ENCODE results near the gene B4GALNT1.
"Not testable (repeated sequence)": the region's sequence is repeated elsewhere in the genome, so short reads cannot be mapped to it uniquely, and the experiment has no call there.

The B4GALNT1 gene

GRCh38 chr12:57638096-57638495 is 5.1 kb upstream of the B4GALNT1 start:
- in situ Hi-C loops (cut with MboI; ENCODE audit: low sequenced_read_pairs): no loop called here

DNA sequence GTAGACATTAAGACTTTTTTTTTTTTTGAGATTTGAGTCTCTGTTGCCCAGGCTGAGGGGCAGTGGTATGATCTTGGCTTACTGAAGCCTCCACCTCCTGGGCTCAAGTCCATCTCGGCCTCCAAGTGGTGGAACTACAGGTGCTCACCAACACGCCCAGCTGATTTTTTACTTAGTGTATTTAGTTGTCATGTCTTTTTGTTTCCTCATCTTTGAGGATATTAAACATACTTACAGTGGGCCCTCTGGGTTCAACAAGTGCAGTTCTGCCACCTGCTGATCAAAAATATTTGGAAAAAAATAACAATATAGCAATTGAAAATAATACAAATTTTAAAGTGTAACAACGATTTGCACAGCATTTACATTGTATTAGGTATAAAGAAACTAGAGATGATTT is 4.4 kb upstream of the B4GALNT1 start:
- in situ Hi-C loops (cut with MboI; ENCODE audit: low sequenced_read_pairs): no loop called here

DNA sequence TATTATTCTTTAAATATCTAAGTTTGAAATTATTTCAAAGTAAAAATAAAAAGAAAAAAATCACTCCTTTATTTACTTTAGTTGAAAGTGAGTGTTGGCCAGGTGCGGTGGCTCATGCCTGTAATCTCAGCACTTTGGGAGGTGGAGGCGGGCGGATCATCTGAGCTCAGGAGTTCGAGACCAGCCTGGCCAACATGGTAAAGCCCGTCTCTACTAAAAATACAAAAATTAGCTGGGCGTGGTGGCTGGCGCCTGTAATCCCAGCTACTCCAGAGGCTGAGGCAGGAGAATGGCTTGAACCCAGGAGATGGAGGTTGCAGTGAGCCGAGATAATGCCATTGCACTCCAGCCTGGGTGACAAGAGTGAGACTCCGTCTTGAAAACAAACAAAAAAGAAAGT is 3.7 kb upstream of the B4GALNT1 start:
- in situ Hi-C loops (cut with MboI; ENCODE audit: low sequenced_read_pairs): not testable (repeated sequence)

DNA sequence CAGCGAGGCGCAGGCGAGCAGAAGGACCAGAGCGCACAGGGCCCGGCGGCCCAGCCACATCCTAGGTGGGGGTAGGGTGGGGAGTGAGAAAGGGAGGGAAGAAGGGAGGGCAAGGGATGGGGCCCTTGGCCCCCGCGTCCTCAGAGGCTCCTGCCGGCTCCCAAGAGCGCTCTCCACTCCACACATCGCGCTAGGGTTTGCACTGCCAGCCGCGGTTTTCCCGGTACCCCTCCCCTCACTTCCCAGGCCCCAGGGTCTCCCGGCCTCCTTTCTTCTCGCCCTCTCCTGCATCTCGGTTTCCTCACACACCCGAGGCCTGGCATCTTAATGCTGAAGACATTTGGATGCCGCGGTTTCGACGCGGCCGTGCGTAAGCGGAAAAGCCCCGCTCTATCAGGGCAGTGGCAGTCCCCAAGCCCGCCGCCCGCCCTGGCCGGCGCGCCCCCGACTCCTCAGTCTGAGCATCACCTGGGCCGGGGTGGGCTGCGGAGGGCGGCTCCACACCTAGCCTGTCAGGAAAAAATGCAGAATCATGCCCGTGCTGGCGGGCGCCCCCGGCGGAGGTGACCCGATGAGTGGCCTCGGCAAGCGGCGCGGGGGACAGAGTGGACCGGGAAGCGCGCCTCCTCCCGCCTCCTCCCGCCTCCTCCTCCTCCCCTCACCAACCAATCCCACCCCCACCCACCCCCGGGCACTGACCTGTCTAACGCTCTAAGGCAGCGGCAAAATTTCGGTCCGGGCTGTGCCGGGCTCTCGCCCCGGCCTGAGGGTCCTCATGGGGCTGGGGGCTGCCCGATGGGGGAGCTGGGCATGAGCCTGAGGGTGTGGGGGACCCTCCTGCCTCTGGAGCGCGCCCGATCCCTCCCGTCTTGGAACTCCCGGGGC is 686 bp downstream of the B4GALNT1 start:
- in situ Hi-C loops (cut with MboI; ENCODE audit: low sequenced_read_pairs): no loop called here

GRCh38 chr12:57631566-57632072 is 1.4 kb downstream of the B4GALNT1 start:
- in situ Hi-C loops (cut with MboI; ENCODE audit: low sequenced_read_pairs): no loop called here

- in situ Hi-C loops (cut with MboI; ENCODE audit: low sequenced_read_pairs): no loop called here
Measured at GRCh38 chr12:57630891-57631433, 2.0 kb downstream of the B4GALNT1 start.

- in situ Hi-C loops (cut with MboI; ENCODE audit: low sequenced_read_pairs): no loop called here
Measured at GRCh38 chr12:57629897-57630471, 3.0 kb downstream of the B4GALNT1 start.

- in situ Hi-C loops (cut with MboI; ENCODE audit: low sequenced_read_pairs): no loop called here
Measured at GRCh38 chr12:57628280-57629191, 4.5 kb downstream of the B4GALNT1 start.

GRCh38 chr12:57627501-57628279 is 5.3 kb downstream of the B4GALNT1 start:
- in situ Hi-C loops (cut with MboI; ENCODE audit: low sequenced_read_pairs): no loop called here

DNA sequence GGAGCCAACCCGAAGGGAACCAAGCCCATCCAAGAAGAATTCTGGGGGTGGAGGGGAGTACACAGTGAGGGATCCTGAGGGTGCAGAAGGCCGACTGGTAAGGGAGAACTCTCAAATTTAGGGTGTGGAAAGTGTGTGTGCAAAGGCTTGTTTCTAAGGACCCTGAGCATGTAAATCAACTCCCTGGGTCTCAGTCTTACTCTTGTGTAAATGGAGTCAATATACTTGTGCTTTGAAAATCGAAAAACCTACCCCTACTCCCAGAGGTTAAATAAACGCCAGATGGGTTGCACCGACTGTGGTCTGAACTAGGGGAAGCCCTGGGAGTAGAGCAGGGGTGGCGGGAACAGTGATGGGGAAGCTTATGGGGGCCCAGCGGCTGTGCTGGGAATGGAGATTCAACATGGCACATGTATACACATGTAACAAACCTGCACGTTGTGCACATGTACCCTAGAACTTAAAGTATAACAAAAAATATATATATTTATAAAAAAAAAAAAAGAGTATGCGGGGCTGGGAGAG is 6.0 kb downstream of the B4GALNT1 start:
- in situ Hi-C loops (cut with MboI; ENCODE audit: low sequenced_read_pairs): no loop called here

GRCh38 chr12:57626111-57626920 is 6.7 kb downstream of the B4GALNT1 start:
- in situ Hi-C loops (cut with MboI; ENCODE audit: low sequenced_read_pairs): no loop called here

DNA sequence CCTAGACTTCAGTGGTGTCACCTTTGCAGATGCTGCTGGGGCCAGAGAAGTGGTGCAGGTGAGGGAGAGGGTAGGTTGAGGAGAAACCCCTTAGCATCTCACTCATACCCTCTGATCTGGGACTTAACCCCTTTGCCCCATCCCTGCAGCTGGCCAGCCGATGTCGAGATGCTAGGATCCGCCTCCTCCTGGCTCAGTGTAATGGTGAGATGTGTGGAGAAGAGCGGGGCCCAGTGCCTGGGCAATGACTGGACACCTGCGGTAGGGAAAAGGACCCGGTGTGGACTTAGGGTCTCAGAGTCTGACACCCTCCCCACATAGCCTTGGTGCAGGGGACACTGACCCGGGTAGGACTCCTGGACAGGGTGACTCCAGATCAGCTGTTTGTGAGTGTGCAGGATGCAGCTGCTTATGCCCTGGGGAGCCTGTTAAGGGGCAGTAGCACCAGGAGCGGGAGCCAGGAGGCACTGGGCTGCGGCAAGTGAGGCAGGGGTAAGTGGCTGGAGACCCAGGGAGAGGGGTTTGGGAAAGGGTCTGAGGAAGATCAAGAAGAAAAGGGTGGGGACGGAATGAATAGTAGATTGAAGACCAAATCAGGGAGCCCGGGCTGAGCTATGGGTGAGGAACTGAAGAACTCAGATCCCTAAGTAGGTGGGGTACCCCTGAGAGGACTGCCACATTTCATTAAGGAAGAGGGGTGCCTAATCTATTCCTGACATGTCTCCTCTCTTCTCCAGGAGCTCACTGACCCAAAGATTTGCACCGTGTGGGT is 7.6 kb downstream of the B4GALNT1 start:
- in situ Hi-C loops (cut with MboI; ENCODE audit: low sequenced_read_pairs): no loop called here

DNA sequence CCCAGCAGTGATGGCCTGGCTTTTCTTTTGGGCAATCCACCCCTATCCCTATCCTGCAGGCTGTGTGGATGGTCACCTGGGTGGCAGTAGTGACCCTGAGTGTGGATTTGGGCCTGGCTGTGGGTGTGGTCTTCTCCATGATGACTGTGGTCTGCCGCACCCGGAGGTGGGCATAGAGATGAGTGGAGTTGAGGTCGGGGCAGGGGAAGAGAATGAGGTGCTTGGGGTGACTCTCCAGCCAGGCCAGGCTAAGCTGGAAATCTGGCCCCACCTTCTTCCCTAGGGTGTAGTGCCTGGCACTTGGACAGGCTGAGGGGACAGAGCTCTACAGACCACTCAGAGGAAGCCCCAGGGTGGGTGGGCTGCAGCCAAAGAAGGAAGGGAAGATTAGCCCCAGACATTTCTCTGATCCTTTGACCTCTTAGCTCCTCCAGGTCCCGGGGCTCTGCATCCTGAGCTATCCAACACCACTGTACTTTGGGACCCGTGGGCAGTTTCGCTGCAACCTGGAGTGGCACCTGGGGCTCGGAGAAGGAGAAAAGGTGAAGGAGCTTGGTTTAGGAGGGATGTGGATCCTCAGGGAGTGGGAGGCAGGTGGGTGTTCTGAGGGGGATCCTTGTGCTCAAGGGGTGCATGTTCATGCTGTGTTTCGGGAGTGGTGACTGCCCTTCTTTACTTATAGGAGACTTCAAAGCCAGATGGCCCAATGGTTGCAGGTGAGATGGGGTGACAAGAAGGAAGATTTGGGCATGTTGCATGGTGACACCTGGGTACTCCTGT is 8.4 kb downstream of the B4GALNT1 start:
- in situ Hi-C loops (cut with MboI; ENCODE audit: low sequenced_read_pairs): no loop called here

DNA sequence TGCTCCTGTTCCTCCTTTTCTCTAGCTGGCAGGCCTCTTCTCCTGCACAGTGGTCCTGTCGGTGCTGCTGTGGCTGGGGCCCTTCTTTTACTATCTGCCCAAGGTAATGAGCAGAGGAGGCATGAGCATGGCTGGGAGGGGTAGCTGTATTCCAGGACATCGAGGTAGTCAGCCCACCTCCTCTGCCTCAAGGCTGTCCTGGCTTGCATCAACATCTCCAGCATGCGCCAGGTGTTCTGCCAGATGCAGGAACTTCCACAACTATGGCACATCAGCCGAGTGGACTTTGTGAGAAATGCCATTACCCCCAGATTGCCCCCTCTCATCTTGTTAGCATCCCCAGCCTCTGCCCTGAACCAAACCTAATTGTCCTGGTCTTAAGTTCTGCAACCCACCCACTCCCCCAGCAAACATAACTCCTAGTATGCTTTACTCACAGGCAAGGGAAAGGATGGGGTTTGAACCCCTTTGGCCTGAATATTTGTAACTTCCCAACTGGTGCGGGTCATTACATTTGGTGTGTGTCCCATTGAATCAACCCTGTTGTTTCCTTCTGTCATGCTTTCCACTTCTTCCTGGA is 9.1 kb downstream of the B4GALNT1 start:
- in situ Hi-C loops (cut with MboI; ENCODE audit: low sequenced_read_pairs): no loop called here

DNA sequence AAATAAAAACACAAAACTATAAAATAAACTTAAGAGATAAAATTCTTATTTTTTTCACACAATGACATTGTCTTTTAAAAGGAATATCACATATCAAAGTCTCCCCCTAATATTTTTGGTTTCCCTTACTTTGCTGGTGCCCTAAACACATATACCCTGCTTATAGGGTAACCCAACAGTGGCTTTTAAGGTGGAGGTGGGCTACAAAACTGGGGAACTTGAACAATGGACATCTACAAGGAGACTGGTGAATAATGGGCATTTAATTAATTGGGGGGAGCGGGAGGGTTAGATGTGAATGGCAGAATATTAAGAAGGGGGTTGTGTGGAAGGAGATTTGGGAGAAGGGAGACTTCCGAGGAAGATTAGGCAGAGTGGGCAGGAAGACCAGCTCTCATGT is 9.6 kb downstream of the B4GALNT1 start:
- in situ Hi-C loops (cut with MboI; ENCODE audit: low sequenced_read_pairs): no loop called here

- in situ Hi-C loops (cut with MboI; ENCODE audit: low sequenced_read_pairs): no loop called here
Measured at GRCh38 chr12:57622293-57623245, 10.4 kb downstream of the B4GALNT1 start.
